DOHH2 (cell line): ENCODE data around the gene VASH2.

Source experiments
- H3F3A ChIP-seq: fragments of 200-600 bp; sonication (generic), shearing (Covaris generic); 2 replicates; pipeline ENCODE4 v1.6.0; 2016; ENCODE audit warnings: antibody characterized with exemption, mild to moderate bottlenecking; ENCODE audit not compliant: control insufficient read depth, insufficient read depth
- H3K27ac ChIP-seq: fragments of 200-600 bp; sonication (generic); 2 replicates; pipeline ENCODE4 v1.5.1; 2014; ENCODE audit warnings: low read depth, mild to moderate bottlenecking, low read length, moderate library complexity
- H3K27me3 ChIP-seq: fragments of 200-600 bp; sonication (generic); 2 replicates; pipeline ENCODE4 v1.6.1; 2014; ENCODE audit warnings: mild to moderate bottlenecking, low read length, mixed read lengths; ENCODE audit not compliant: control insufficient read depth
- H3K36me3 ChIP-seq: fragments of 200-600 bp; sonication (generic); 2 replicates; pipeline ENCODE4 v1.6.1; 2014; ENCODE audit warnings: mild to moderate bottlenecking, low read length, moderate library complexity, mixed read lengths; ENCODE audit not compliant: control insufficient read depth
- H3K4me1 ChIP-seq: fragments of 200-600 bp; sonication (generic); 2 replicates; pipeline ENCODE4 v1.6.1; 2014; ENCODE audit warnings: mild to moderate bottlenecking, low read length, mixed read lengths; ENCODE audit not compliant: control insufficient read depth
- H3K4me2 ChIP-seq: fragments of 200-600 bp; sonication (generic); 2 replicates; pipeline ENCODE4 v1.6.0; 2014; ENCODE audit warnings: mild to moderate bottlenecking, low read length, moderate library complexity
- H3K4me3 ChIP-seq: fragments of 200-600 bp; sonication (generic); 2 replicates; pipeline ENCODE4 v1.5.1; 2014; ENCODE audit warnings: mild to moderate bottlenecking, low read length, mixed read lengths
- H3K79me2 ChIP-seq: fragments of 200-600 bp; sonication (generic); 2 replicates; pipeline ENCODE4 v1.6.1; 2014; ENCODE audit warnings: mild to moderate bottlenecking, low read length, mixed read lengths; ENCODE audit not compliant: control insufficient read depth
- H3K9me2 ChIP-seq: fragments of 200-600 bp; sonication (generic); replicated peaks from 2 replicates; pipeline ENCODE4 v1.6.1; 2014; ENCODE audit warnings: mild to moderate bottlenecking, low read length, mixed read lengths; ENCODE audit not compliant: control insufficient read depth
- H3K9me3 ChIP-seq: fragments of 200-600 bp; sonication (generic); 2 replicates; pipeline ENCODE4 v1.6.1; 2014; ENCODE audit warnings: antibody characterized with exemption, low read length, mixed read lengths; ENCODE audit not compliant: control insufficient read depth, insufficient read depth
- H4K20me1 ChIP-seq: fragments of 200-600 bp; sonication (generic); 2 replicates; pipeline ENCODE4 v1.6.0; 2014; ENCODE audit warnings: low read depth, mild to moderate bottlenecking, antibody characterized with exemption, low read length, moderate library complexity; ENCODE audit not compliant: control insufficient read depth, insufficient read depth
- EZH2phosphoT487 ChIP-seq: fragments of 200-600 bp; sonication (generic); IDR thresholded peaks from 2 replicates; pipeline ENCODE4 v1.6.1; 2017; ENCODE audit warnings: borderline replicate concordance, mild to moderate bottlenecking, antibody characterized with exemption, low read length, moderate library complexity, mixed read lengths
- TF ChIP-seq, protein P1 (sequence below): fragments of 200-600 bp; sonication (generic); IDR thresholded peaks from one replicate; pipeline ENCODE4 v1.5.1; 2014; ENCODE audit warnings: antibody characterized with exemption, mild to moderate bottlenecking, low read depth, low read length; ENCODE audit not compliant: poor library complexity, severe bottlenecking

The VASH2 gene

DNA sequence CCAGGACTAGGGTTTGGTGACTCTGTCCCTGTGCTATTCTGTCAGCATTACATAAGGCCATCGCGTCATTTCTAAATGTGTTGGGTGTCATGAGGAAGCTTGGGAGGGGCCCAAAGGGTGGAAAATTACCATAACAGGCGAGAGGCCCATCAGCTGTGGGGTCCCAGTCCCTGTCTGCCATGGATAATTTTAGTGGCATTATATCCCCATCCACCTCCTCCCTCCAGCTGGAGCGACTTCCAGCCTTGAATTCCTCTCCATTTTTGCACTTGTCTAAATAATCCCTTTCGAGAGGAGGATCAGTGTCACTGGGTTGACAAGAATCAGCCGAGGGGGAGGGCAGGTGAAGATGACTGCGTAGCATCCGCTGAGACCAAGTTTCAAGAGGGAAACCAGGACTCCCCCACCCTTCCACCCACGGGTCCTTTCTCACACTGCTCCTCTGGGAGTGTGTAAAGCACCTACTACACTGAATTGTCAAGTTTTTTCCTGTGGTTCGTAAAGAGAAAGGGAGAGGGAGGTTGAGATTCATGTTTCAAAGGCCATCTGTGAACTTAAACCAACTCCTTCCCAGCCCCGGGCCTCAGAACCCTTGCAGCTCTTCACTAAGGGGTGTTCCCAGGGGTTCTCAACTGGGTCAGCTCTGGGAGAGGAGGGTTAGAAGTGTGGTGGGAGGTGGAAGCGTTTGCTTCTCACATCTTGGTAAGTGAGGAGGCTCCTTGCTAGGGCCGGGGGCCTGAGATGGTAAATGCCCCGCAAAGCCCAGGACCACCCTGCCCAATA, 29.2 kb downstream of the VASH2 start:
- Histone ChIP-seq H3K9me3 (no peaks in the 10 kb centered on the region), H3K36me3 (no peaks in the 10 kb centered on the region), H3K27ac (no peak overlapping the region), H3K27me3 (no peaks in the 10 kb centered on the region), H3K4me1 (no peaks in the 10 kb centered on the region), H3F3A (no peaks in the 10 kb centered on the region), H3K4me2 (no peak overlapping the region), H3K79me2 (no peaks in the 10 kb centered on the region), H4K20me1 (no peaks in the 10 kb centered on the region), H3K9me2 (no peaks in the 10 kb centered on the region), H3K4me3 (no peak overlapping the region)
- no peak for TF ChIP-seq EZH2phosphoT487
- TF ChIP-seq, protein P1, sequence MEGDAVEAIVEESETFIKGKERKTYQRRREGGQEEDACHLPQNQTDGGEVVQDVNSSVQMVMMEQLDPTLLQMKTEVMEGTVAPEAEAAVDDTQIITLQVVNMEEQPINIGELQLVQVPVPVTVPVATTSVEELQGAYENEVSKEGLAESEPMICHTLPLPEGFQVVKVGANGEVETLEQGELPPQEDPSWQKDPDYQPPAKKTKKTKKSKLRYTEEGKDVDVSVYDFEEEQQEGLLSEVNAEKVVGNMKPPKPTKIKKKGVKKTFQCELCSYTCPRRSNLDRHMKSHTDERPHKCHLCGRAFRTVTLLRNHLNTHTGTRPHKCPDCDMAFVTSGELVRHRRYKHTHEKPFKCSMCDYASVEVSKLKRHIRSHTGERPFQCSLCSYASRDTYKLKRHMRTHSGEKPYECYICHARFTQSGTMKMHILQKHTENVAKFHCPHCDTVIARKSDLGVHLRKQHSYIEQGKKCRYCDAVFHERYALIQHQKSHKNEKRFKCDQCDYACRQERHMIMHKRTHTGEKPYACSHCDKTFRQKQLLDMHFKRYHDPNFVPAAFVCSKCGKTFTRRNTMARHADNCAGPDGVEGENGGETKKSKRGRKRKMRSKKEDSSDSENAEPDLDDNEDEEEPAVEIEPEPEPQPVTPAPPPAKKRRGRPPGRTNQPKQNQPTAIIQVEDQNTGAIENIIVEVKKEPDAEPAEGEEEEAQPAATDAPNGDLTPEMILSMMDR, result no peak

DNA sequence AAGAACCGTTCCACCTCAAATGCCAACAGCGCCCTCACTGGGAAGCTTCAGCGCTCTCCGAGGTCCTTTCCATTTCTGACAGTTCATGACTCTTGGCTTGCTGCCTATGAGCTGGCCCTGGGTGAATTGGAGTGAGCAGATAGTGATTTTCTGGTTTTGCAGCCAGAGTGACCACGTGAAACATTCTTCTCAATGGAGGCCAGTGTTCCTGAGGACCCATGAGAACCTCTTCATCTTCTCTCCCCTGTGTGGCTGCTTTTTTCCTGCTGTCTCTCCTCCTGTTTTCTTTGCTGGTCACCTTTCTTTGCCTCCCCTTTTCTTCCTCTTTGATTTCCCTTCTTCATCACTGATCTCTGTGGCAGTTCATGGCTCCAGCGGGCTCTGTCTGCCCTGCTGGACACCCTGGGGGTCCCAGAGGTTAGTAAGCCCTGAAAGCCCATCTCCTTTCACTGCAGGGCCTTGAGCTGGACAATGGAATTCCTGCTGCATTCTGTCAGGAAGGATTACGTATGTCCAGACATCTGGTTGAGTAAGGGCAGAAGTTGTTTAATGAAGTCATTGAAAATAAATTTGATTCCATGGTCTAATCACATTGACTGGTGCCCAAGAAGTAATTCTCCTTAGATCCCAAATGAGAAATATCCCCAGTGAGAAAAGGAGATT, 29.9 kb downstream of the VASH2 start:
- H3K9me2 ChIP-seq, result no peaks in the 10 kb centered on the region
- H3K27ac ChIP-seq, result no peak overlapping the region
- H3K4me3 ChIP-seq, result no peak overlapping the region

DNA sequence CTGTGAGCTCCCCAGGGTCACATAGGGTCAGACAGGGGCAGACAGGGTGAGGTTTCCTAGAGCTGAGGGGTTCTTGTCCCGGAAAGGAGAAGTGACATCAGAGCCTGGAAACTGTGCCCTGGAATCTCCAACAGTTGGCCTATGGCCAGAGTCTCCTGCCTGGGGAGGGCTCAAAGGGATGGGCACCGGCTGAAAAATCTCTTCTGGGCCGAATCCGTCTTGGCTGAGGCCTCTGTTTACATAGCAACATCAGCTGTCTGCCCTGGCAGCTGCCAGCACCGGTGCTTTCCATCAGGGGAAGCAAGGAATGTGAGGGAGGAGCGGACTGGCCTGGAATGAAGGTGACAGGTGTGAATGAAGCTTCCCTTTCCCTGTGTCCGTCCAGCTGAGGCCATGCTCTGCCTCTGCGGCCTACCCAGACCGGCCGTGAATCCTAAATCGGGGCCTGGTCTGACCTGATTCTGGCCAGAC, 30.7 kb downstream of the VASH2 start:
- no peaks in the 10 kb centered on the region for H3K36me3 ChIP-seq
- H3K9me2 ChIP-seq, result no peaks in the 10 kb centered on the region
- H3K4me3 ChIP-seq, result no peak overlapping the region
- no peaks in the 10 kb centered on the region for H3K27me3 ChIP-seq
- H3K9me3 ChIP-seq, result no peaks in the 10 kb centered on the region
- no peaks in the 10 kb centered on the region for H3K79me2 ChIP-seq
- H4K20me1 ChIP-seq, result no peaks in the 10 kb centered on the region
- H3F3A ChIP-seq, result no peaks in the 10 kb centered on the region
- no peak overlapping the region for H3K27ac ChIP-seq
- no peak overlapping the region for H3K4me2 ChIP-seq
- H3K4me1 ChIP-seq, result no peaks in the 10 kb centered on the region
- TF ChIP-seq EZH2phosphoT487, result no peak
- TF ChIP-seq, protein P1, result no peak

More for the DNA sequence above, 29.9 kb downstream of the VASH2 start:
- Histone ChIP-seq H3K9me3 (no peaks in the 10 kb centered on the region), H3K4me1 (no peaks in the 10 kb centered on the region), H3K79me2 (no peaks in the 10 kb centered on the region), H3K4me2 (no peak overlapping the region), H3F3A (no peaks in the 10 kb centered on the region), H3K27me3 (no peaks in the 10 kb centered on the region), H3K36me3 (no peaks in the 10 kb centered on the region), H4K20me1 (no peaks in the 10 kb centered on the region)
- TF ChIP-seq EZH2phosphoT487, result no peak
- TF ChIP-seq, protein P1, result no peak
